IMR-90 (cell line): ENCODE measurements around the gene ATOSA. TPM values are rescaled to one million over a fixed set of nuclear protein-coding genes. Genes with fewer than 3 reads are reported as not detected.
A peak's percentile ranks its signal among the peaks of the same experiment; 100 is the strongest.

ENCODE experiments used
- ATAC-seq: fragments of 200-7000 bp; cut with Tn5 transposase; 2 replicates; pipeline ENCODE4 v1.9.1; 2020; ENCODE audit warnings: low read depth, mild to moderate bottlenecking, moderate library complexity
- Bru-seq: library from RNA; stranded (reverse); fragments of 400-500 nt; gene quantifications from one replicate; lab custom pipeline; 2021; lab: Mats Ljungman, UMichigan
- BruChase-seq, 2 experiments: library from RNA; stranded (reverse); fragments of 400-500 nt; gene quantifications; one replicate each; lab custom pipeline; 2021; lab: Mats Ljungman, UMichigan
- BruUV-seq: library from RNA; stranded (reverse); fragments of 400-500 nt; replicated peaks from 2 replicates; lab custom pipeline; 2021; lab: Mats Ljungman, UMichigan
- CTCF ChIA-PET: fragments of 300-600 bp; formaldehyde crosslinking; extraction: SDS; loops from one replicate; lab custom pipeline; 2021; ENCODE audit warnings: antibody characterized with exemption; lab: Yijun Ruan, JAX
- POLR2A ChIA-PET: fragments of 300-600 bp; sonication (Branson Sonifier 250); formaldehyde crosslinking; loops from one replicate; lab custom pipeline; 2022; ENCODE audit warnings: antibody characterized with exemption; ENCODE audit not compliant: unreplicated experiment; lab: Charles Lee
- DNase-seq: peaks from one replicate; pipeline ENCODE4 v3.0.0; 2013
- H2AFZ ChIP-seq: replicated peaks from 2 replicates; pipeline ENCODE3; 2013; ENCODE audit warnings: low read length, mild to moderate bottlenecking; ENCODE audit not compliant: poor library complexity
- H2AK5ac ChIP-seq: 2 replicates; pipeline ENCODE4 v1.6.1; 2013; ENCODE audit warnings: low read depth, low read length, inconsistent platforms
- H2AK9ac ChIP-seq: replicated peaks from 2 replicates; pipeline ENCODE3; 2013; ENCODE audit warnings: mild to moderate bottlenecking, low read depth, low read length, moderate library complexity; ENCODE audit not compliant: poor library complexity
- H2BK120ac ChIP-seq: 2 replicates; pipeline ENCODE4 v1.6.1; 2013; ENCODE audit warnings: low read depth, low read length, inconsistent platforms
- H2BK15ac ChIP-seq: 3 replicates; pipeline ENCODE4 v1.6.1; 2013; ENCODE audit warnings: low read depth, low read length, inconsistent platforms
- H2BK20ac ChIP-seq: 2 replicates; pipeline ENCODE4 v1.6.1; 2013; ENCODE audit warnings: low read depth, mild to moderate bottlenecking, inconsistent platforms, low read length, moderate library complexity
- H2BK5ac ChIP-seq: 2 replicates; pipeline ENCODE4 v1.6.1; 2013; ENCODE audit warnings: mild to moderate bottlenecking, low read depth, low read length, inconsistent platforms; ENCODE audit not compliant: poor library complexity, severe bottlenecking
- H3K14ac ChIP-seq: replicated peaks from 2 replicates; pipeline ENCODE4 v1.6.1; 2013; ENCODE audit warnings: low read depth, low read length, inconsistent platforms
- H3K18ac ChIP-seq: 2 replicates; pipeline ENCODE4 v1.6.1; 2013; ENCODE audit warnings: low read depth, low read length, control low read depth
- H3K23ac ChIP-seq: 2 replicates; pipeline ENCODE4 v1.6.1; 2013; ENCODE audit warnings: low read depth, low read length, inconsistent platforms
- H3K27ac ChIP-seq: 2 replicates; pipeline ENCODE4 v1.5.1; 2013; ENCODE audit warnings: mild to moderate bottlenecking, control low read depth, low read length; ENCODE audit not compliant: insufficient read depth
- H3K27me3 ChIP-seq: 2 replicates; pipeline ENCODE4 v1.6.1; 2013; ENCODE audit warnings: low read length; ENCODE audit not compliant: control insufficient read depth, insufficient read depth
- H3K36me3 ChIP-seq: 2 replicates; pipeline ENCODE4 v1.6.1; 2013; ENCODE audit warnings: low read length, mixed read lengths; ENCODE audit not compliant: control insufficient read depth, insufficient read depth
- H3K4ac ChIP-seq: 2 replicates; pipeline ENCODE4 v1.6.1; 2013; ENCODE audit warnings: low read depth, low read length, inconsistent platforms
- H3K4me1 ChIP-seq: 2 replicates; pipeline ENCODE4 v1.6.1; 2013; ENCODE audit warnings: low read length, mixed read lengths; ENCODE audit not compliant: control insufficient read depth, insufficient read depth
- H3K4me2 ChIP-seq: 2 replicates; pipeline ENCODE4 v1.6.1; 2013; ENCODE audit warnings: low read depth, mild to moderate bottlenecking, control low read depth, low read length, moderate library complexity
- H3K4me3 ChIP-seq: 2 replicates; pipeline ENCODE4 v1.5.1; 2013; ENCODE audit warnings: low read depth, mild to moderate bottlenecking, control low read depth, low read length, moderate library complexity; ENCODE audit not compliant: insufficient read depth
- H3K56ac ChIP-seq: 2 replicates; pipeline ENCODE4 v1.6.1; 2013; ENCODE audit warnings: low read length, inconsistent platforms; ENCODE audit not compliant: insufficient read depth; ENCODE audit errors: extremely low read depth
- H3K79me1 ChIP-seq, 2 experiments: 2 replicates each; pipeline ENCODE4 v1.6.1; 2013; ENCODE audit warnings: low read length in 2 of 2, inconsistent platforms in 1 of 2, low read depth in 1 of 2
- H3K9ac ChIP-seq: 2 replicates; pipeline ENCODE4 v1.6.1; 2013; ENCODE audit warnings: low read depth, low read length, control low read depth
- H3K9me1 ChIP-seq: 2 replicates; pipeline ENCODE4 v1.6.1; 2013; ENCODE audit warnings: low read length, inconsistent platforms; ENCODE audit not compliant: insufficient read depth
- H3K9me3 ChIP-seq: 2 replicates; pipeline ENCODE4 v1.6.1; 2013; ENCODE audit warnings: low read length; ENCODE audit not compliant: control insufficient read depth, insufficient read depth
- H4K20me1 ChIP-seq: 2 replicates; pipeline ENCODE4 v1.6.1; 2013; ENCODE audit warnings: low read length, inconsistent platforms; ENCODE audit not compliant: insufficient read depth
- H4K5ac ChIP-seq: 2 replicates; pipeline ENCODE4 v1.6.1; 2013; ENCODE audit warnings: mild to moderate bottlenecking, low read depth, low read length, control low read depth
- H4K8ac ChIP-seq, 2 experiments: 2 replicates each; pipeline ENCODE4 v1.6.1; 2013; ENCODE audit warnings: low read depth in 2 of 2, low read length in 2 of 2, control low read depth in 1 of 2, inconsistent platforms in 1 of 2
- H4K91ac ChIP-seq: 2 replicates; pipeline ENCODE4 v1.6.1; 2013; ENCODE audit warnings: low read depth, low read length, inconsistent platforms; ENCODE audit not compliant: insufficient read depth
- BHLHE40 ChIP-seq: fragments of 150-350 bp; IDR thresholded peaks from 2 replicates; pipeline ENCODE4 v1.6.1; 2016; ENCODE audit warnings: mild to moderate bottlenecking, low read depth, low read length
- CEBPB ChIP-seq: IDR thresholded peaks from 2 replicates; pipeline ENCODE4 v1.6.1; 2012; ENCODE audit warnings: low read depth, low read length, improper control_type of control experiment
- CHD1 ChIP-seq: IDR thresholded peaks from 2 replicates; pipeline ENCODE4 v1.6.1; 2012; ENCODE audit warnings: low read depth, low read length, improper control_type of control experiment
- FOS ChIP-seq: fragments of 150-350 bp; IDR thresholded peaks from 2 replicates; pipeline ENCODE4 v1.6.1; 2016; ENCODE audit warnings: low read depth, low read length
- MAFK ChIP-seq: IDR thresholded peaks from 2 replicates; pipeline ENCODE4 v1.6.1; 2012; ENCODE audit warnings: low read depth, low read length, improper control_type of control experiment
- MAZ ChIP-seq: IDR thresholded peaks from 2 replicates; pipeline ENCODE4 v1.6.1; 2012; ENCODE audit warnings: low read depth, mild to moderate bottlenecking, low read length, improper control_type of control experiment, moderate library complexity, borderline replicate concordance
- MXI1 ChIP-seq: IDR thresholded peaks from 2 replicates; pipeline ENCODE4 v1.6.1; 2012; ENCODE audit warnings: low read depth, mild to moderate bottlenecking, low read length, moderate library complexity, borderline replicate concordance
- NFE2L2 ChIP-seq: fragments of 150-350 bp; IDR thresholded peaks from 2 replicates; pipeline ENCODE4 v1.6.1; 2016; ENCODE audit warnings: low read depth, mild to moderate bottlenecking, low read length
- POLR2A ChIP-seq: IDR thresholded peaks from 2 replicates; pipeline ENCODE4 v1.6.1; 2012; ENCODE audit warnings: mild to moderate bottlenecking, low read depth, low read length
- RAD21 ChIP-seq: IDR thresholded peaks from 2 replicates; pipeline ENCODE4 v1.6.1; 2012; ENCODE audit warnings: low read length, improper control_type of control experiment
- RFX5 ChIP-seq: IDR thresholded peaks from 2 replicates; pipeline ENCODE4 v1.8.0; 2012; ENCODE audit warnings: low read depth, mild to moderate bottlenecking, low read length, moderate library complexity
- USF2 ChIP-seq: fragments of 150-350 bp; IDR thresholded peaks from 2 replicates; pipeline ENCODE4 v1.6.1; 2017; ENCODE audit warnings: mild to moderate bottlenecking, antibody characterized with exemption, low read length, low read depth
- WGBS, 2 experiments: methylation state at CpG; one replicate each; pipeline versions ENCODE4 v1.1.5 to v1.1.7; 2013; ENCODE audit warnings: missing lambda C conversion rate in 2 of 2; ENCODE audit not compliant: insufficient read length in 1 of 2; ENCODE audit errors: extremely low coverage in 2 of 2; 5-methylcytosine and 5-hydroxymethylcytosine counted together
- dilution Hi-C: fragments of 300-500 bp; cut with HindIII; formaldehyde crosslinking; loops from one replicate; pipeline ENCODE4 v1.14.3; 2018; ENCODE audit warnings: low sequenced_read_pairs; ENCODE audit not compliant: unreplicated experiment
- in situ Hi-C: fragments of 300-500 bp; cut with MboI; formaldehyde crosslinking; loops from 3 replicates; pipeline ENCODE4 v1.14.3; 2019; ENCODE audit warnings: low sequenced_read_pairs, inconsistent platforms, mixed read lengths
- intact Hi-C: fragments of 100-400 bp; cut with micrococcal nuclease; formaldehyde crosslinking; loops from 2 replicates; pipeline ENCODE4 v1.10.0; 2022
- long read RNA-seq: library from polyadenylated mRNA; unstranded; transcript quantifications from one replicate; pipeline ENCODE4 v2.0.0, GENCODE V29; 2021; ENCODE audit not compliant: unreplicated experiment
- polyA plus RNA-seq, 3 experiments: library from polyadenylated mRNA; depleted of rRNA; stranded (reverse); fragments of >200 nt; gene quantifications; 2 replicates each; pipeline ENCODE4 v1.2.3, GENCODE V29; 2012; ENCODE audit warnings: low replicate concordance in 1 of 3
- total RNA-seq: library from RNA; depleted of rRNA; stranded (reverse); fragments of >200 nt; gene quantifications from 2 replicates; pipeline ENCODE4 v1.2.3, GENCODE V29; 2012; rRNA removed
- TF ChIP-seq, protein P1 (sequence below): fragments of 150-350 bp; IDR thresholded peaks from 2 replicates; pipeline ENCODE4 v1.6.1; 2016; ENCODE audit warnings: low read depth, mild to moderate bottlenecking, low read length, moderate library complexity, borderline replicate concordance

Gene ATOSA
- total RNA-seq (17.2 and 23.9 TPM in 2 replicates), polyA plus RNA-seq (2012; rRNA removed) (9.4 and 13.2 TPM in 2 replicates), Bru-seq, nascent RNA (percentile 77 among the genes with signal in this experiment), BruChase-seq, experiment 1, labeled RNA remaining after a 6-hour chase (percentile 70 among the genes with signal in this experiment), BruChase-seq, experiment 2, labeled RNA remaining after a 2-hour chase (percentile 81 among the genes with signal in this experiment)
- 2.5 and 4.2 TPM in 2 replicates for polyA plus RNA-seq (2012; cell fraction: cytosol; rRNA removed)
- polyA plus RNA-seq (2012; cell fraction: nucleus; rRNA removed; ENCODE audit: low replicate concordance), result 7.6 and 66.2 TPM in 2 replicates
- long read RNA-seq, partial matches to known transcripts, result 2 of 5 reads
- long read RNA-seq, other reads (novel, unspliced or antisense), result 3 of 5 reads

DNA sequence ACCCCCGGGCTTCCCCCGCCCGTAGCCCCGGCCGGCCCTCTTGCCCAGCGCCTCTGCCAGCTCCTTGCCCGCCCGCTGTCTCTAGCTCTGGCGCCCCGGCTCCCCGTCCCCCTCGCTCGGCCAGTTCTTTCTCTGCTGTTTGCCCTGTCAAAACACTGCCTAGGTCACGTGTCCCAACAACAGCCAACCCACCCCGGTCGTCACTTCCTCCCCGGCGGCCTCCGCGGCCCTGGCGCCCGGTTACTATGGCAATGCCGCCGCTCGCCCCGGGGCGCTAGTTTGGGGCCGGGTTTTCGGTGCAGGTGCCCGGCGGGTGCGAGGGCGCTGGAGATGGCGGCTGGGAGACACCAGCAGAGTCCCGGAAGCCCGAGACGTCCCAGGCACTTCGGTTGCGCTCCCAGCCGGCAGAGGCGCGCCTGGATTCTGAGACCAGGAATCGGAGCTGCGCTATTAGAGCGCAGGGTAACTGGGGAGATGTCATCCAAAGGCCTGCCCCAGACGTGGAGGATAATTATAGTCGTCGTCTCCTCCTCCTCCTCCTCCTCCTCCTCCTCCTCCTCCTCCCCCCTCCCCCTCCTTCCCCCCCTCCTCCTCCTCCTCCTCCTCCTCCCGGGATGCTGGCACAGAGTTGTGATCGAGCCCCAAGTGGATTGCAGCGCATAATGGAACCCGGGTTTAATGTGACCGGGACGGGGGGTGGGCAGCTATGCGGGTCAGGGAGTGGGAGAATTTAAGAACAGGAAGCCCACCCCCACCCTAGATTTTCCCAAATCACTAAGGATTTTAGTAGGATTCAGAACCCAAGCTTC lies at the start of gene ATOSA:
Gene ATOSA, minus strand, starts transcription at position 157 of the 809 bp plus-strand sequence. CDS start 1,367 bp downstream, outside the sequence.
- H2BK15ac ChIP-seq, result no peak within 1 kb of the TSS
- no peaks in the 10 kb centered on the region for H4K20me1 ChIP-seq
- no peak within 1 kb of the TSS for H2AK5ac ChIP-seq
- ATAC-seq, result peak; percentile 84
- H2AK9ac ChIP-seq, result peak within 1 kb of the TSS; percentile 90
- H3K9ac ChIP-seq, result peak within 1 kb of the TSS; percentile 74
- H3K23ac ChIP-seq, result peak within 1 kb of the TSS; percentile 53; the same call in 1 of the 2 replicates
- H3K14ac ChIP-seq, result peak within 1 kb of the TSS; percentile 43; the same call in 1 of the 2 replicates
- BruUV-seq, result no TSS peak
- POLR2A ChIA-PET, result interaction anchor here (0.6 kb wide), 1 partner anchor 77 kb away, joined by 6 read pairs; no protein-coding TSS in a partner anchor
- no peaks in the 10 kb centered on the region for H3K4me1 ChIP-seq
- no peaks in the 10 kb centered on the region for H3K36me3 ChIP-seq
- H4K91ac ChIP-seq, result peak within 1 kb of the TSS; percentile 38; the same call in 1 of the 2 replicates
- in situ Hi-C loops (no loop called here), intact Hi-C loops (loop anchor here (2.0 to 10.0 kb wide), 5 partner anchors 55 to 425 kb away; partner anchors contain the start of gene MYO5A), dilution Hi-C loops (no loop called here)
- peaks cover 2% of the 10 kb centered on the region for H3K27me3 ChIP-seq
- peak within 1 kb of the TSS; percentile 55; the same call in 1 of the 2 replicates for H2BK120ac ChIP-seq
- WGBS, 2 experiments, result 3% methylated on average over 11 of the region's 55 CpGs; no CpG with 5 or more reads in 1 of the 2 experiments
- peak within 1 kb of the TSS; percentile 100 for H2AFZ ChIP-seq
- peak within 1 kb of the TSS; percentile 69 for H3K27ac ChIP-seq
- peak within 1 kb of the TSS; percentile 48 to 59; a peak in 1 of 4 replicates for H4K8ac ChIP-seq
- H3K4me2 ChIP-seq, result peak within 1 kb of the TSS; percentile 98
- DNase-seq, result peak; percentile 84
- CTCF ChIA-PET, result interaction anchor here (0.6 to 0.7 kb wide), 2 partner anchors 27 to 508 kb away, joined by 3 to 4 read pairs; no protein-coding TSS in a partner anchor
- H3K9me3 ChIP-seq, result no peaks in the 10 kb centered on the region
- peak within 1 kb of the TSS; percentile 94 for H3K4me3 ChIP-seq
- H3K18ac ChIP-seq, result peak within 1 kb of the TSS; percentile 20
- H3K56ac ChIP-seq, result 0 out of 2 replicates have a peak within 1 kb of the TSS, but pooled peaks have one; percentile 7
- H2BK20ac ChIP-seq, result no peak within 1 kb of the TSS
- H3K79me1 ChIP-seq, result peaks cover 0 to 5% of the 10 kb centered on the region in 2 experiments; a peak in 2 of 4 replicates
- peak within 1 kb of the TSS; percentile 65 for H3K4ac ChIP-seq
- H2BK5ac ChIP-seq, result peak within 1 kb of the TSS; percentile 75
- H4K5ac ChIP-seq, result no peak within 1 kb of the TSS
- H3K9me1 ChIP-seq, result no peaks in the 10 kb centered on the region
- TF ChIP-seq CHD1 (no peak), RAD21 (no peak), POLR2A (no peak), CEBPB (no peak), FOS (no peak), NFE2L2 (no peak), RFX5 (peak; percentile 70), BHLHE40 (0 out of 2 replicates have a peak, but pooled peaks have one; percentile 31), MAZ (no peak; the same call in 1 of the 2 replicates), MXI1 (peak; percentile 77; the same call in 1 of the 2 replicates), MAFK (no peak), USF2 (peak; percentile 97)
- TF ChIP-seq, protein P1, sequence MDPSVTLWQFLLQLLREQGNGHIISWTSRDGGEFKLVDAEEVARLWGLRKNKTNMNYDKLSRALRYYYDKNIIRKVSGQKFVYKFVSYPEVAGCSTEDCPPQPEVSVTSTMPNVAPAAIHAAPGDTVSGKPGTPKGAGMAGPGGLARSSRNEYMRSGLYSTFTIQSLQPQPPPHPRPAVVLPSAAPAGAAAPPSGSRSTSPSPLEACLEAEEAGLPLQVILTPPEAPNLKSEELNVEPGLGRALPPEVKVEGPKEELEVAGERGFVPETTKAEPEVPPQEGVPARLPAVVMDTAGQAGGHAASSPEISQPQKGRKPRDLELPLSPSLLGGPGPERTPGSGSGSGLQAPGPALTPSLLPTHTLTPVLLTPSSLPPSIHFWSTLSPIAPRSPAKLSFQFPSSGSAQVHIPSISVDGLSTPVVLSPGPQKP, result no peak
